HuH-7.5 (cell line): Measurements from ENCODE around the gene MCTP2.
"Not testable (repeated sequence)": the region's sequence is repeated elsewhere in the genome, so short reads cannot be mapped to it uniquely, and the experiment has no call there.

Source experiments
- DNase-seq: peaks from one replicate; pipeline ENCODE4 v3.0.0; 2011; ENCODE audit warnings: low spot score

Gene MCTP2

DNA sequence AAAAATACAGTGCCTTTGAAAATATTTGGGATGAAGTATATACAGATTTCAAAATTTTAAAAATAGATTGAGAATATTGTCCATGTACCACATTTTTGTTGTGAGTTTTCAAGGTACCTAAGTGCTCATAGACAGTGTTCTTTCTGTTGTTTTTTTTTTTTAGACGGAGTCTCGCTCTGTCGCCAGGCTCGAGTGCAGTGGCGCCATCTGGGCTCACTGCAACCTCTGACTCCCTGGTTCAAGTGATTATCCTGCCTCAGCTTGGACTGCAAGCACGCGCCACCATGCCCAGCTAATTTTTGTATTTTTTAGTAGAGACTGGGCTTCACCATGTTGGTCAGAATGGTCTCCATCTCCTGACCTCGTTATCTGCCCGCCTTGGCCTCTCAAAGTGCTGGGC, 223.9 kb downstream of the MCTP2 start:
- no peak for DNase-seq

DNA sequence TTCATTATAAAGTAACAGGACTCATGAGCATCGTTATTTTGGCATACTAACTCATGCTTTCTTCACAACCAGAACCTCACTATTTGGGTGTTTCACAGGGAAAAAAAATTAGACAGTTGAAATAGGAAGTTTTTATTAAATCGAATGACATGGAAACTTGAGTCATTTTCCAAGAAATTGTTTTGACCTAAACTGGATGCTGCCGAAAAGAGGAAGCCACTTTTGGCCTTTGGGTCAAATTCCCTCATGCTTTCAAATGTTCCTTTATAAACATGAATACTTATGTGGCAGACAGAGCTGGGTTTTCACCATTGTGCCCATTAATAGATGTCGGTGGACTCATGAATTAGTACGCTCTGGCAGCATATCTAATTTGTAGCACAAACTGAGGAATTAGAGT, 224.9 kb downstream of the MCTP2 start:
- no peak for DNase-seq

- DNase-seq: no peak
These were observed 226.3 kb downstream of the MCTP2 start for GRCh38 chr15:94457661-94458060.

DNA sequence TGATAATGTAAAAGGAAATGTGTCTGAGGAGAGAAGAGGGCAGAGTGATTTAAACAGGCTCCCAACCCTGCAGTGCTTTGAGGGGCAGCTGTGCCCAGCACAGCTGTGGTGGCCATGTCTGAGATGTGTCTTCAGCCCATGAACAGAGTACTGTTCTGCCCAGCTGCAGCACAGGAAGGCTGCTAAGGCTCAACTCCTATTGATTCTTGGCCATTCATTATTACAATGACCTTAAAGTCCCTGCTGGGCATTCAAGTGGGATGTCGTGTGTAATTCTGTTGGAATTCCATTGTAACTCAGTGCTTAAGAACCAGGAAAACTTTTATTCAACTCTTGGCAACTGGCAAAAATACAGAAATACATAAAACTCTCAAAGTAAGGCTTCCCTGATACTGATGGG, 229.3 kb downstream of the MCTP2 start:
- DNase-seq: no peak

GRCh38 chr15:94467034-94467433, 235.7 kb downstream of the MCTP2 start:
- DNase-seq: no peak

DNA sequence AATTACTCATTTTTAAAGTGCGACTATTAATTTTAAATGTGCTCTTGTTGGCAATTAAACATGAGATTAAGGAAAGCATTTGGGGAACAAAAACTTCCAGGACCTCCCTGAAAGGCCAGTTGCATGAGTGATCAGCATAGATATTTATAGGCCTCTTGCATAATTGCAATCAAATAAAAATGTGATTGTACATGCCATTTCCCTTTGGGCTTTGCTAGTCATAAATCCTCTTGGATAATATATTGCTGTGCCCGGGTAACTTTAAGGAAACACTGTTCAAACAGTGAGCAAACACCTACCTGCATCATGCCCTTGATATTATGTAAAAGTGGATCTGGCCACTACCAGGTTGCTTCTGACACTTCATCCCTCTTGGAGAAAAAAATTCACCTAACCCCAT, 239.1 kb downstream of the MCTP2 start:
- DNase-seq: no peak

GRCh38 chr15:94476686-94477085, 245.3 kb downstream of the MCTP2 start:
- DNase-seq: no peak

- no peak for DNase-seq
These were observed 246.7 kb downstream of the MCTP2 start for GRCh38 chr15:94477913-94478553.

GRCh38 chr15:94478763-94479162, 247.4 kb downstream of the MCTP2 start:
- DNase-seq: no peak

- no peak for DNase-seq
These were observed 249.0 kb downstream of the MCTP2 start for GRCh38 chr15:94480289-94480834.

DNA sequence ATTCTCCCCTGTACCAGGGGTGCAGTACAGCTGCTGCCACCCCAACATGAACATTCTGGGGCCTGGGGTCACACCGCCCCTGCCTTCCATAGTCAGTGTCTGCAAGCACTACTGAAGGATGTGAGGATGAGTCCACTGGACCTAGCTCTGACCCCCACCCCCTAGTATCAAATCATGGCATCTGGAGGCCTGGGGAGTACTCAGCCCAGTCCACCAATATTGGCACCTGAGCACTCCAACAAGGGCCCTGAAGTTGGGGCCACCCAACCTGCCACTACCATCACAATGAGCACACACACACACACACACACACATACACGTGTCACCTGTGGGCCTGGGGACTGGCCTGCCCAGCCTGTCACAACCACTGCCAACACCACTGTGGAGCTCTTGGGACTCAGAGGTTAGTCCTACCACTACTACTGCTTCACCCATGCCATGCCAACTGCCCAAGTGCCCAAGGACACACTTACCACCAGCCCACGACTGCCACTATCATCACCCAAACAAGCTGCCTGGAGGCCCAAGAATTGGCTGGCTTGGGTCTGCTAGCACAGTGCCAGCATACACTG, 253.9 kb downstream of the MCTP2 start:
- DNase-seq: no peak

DNA sequence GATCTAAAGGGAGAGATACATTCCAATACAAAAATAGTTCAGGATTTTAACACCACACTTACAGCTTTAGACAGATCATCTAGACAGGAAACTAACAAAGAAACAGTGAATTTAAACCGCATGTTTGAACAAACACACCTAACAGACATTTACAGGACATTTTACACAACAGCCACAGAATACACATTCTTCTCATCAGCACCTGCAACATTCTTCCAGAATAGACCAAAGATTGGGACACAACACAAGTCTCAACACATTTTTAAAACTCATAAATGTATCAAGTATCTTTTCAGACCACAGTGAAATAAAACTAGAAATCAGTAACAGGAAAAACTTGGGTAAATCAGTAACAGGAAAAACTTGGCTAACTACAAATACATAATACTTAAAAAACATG, 256.3 kb downstream of the MCTP2 start:
- DNase-seq: no peak

DNA sequence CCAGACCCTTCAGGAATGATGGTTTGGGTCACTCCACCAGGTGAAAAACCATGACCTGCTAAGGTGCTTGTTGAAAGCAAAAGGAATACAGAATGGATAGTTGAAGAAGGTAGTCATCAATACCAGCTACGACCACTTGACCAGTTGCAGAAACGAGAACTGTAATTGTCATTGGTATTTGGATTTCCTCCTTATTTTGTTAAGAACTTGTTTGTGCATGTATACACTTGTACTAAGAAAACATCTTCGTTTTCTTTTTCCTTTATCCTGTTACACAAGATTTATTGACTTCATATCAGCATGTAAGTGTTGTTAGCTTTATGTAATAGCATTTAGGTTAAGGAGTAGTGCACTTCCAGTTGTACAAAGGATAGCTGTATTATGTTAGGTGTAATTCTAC, 261.8 kb downstream of the MCTP2 start:
- DNase-seq: no peak

DNA sequence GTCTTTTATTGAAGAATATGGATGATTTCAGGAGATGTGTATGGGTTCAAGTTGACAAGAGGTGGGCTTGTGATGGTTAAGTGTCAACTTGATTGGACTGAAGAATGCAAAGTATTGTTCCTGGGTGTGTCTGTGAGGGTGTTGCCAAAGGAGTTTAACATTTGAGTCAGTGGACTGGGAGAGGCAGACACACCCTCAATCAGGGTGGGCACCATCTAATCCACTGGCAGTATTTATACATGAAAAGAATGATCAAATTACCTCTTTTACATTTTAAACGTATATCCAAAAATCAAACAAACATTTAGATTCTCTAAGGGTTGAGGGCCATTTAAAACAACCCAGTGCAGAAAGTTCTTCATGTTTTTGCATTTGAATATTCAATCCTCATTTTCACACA, 262.2 kb downstream of the MCTP2 start:
- DNase-seq: not testable (repeated sequence)

- DNase-seq: no peak
These were observed 263.4 kb downstream of the MCTP2 start for GRCh38 chr15:94494732-94495131.

- no peak for DNase-seq
These were observed 271.9 kb downstream of the MCTP2 start for GRCh38 chr15:94503293-94503692.

GRCh38 chr15:94509259-94509658, 277.9 kb downstream of the MCTP2 start:
- no peak for DNase-seq

GRCh38 chr15:94522125-94522524, 290.8 kb downstream of the MCTP2 start:
- DNase-seq: no peak

DNA sequence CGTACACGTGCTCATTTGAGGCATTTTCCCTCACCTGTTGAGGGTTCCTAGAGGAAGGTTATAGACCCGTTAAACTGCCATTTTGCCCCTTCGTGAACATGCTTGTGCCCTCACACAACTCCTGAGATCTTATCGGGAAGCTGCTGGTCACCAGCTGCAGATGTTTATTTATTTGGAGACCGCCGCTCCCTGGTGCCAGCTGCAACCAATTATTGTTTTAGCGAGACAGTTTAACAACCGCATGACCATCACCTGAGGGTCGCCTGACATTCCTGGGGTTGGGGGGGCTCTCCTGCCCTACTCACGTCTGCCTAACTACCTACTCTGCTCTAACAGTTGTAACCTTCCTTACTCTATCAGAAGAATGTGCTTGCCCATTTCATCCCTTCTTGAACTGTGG, 292.5 kb downstream of the MCTP2 start:
- no peak for DNase-seq

DNA sequence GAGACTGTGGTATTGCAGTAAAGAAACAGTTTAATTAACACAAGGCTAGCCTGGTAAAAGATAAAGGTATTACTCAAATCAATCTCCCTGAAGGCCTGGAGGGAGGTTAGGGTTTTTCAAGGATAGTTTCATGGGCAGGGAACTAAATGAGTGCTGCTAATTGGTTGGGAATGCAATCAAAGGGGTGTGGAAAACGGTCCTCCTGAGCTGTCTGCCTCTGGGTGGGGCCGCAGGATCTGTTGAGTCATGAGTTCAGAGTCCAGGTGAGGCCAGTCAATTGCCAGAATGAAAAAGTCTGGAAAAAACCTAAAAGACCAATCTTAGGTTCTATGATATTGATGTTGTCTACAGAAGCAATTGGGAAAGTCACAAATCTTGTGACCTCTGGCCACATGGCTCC, 293.2 kb downstream of the MCTP2 start:
- no peak for DNase-seq

DNA sequence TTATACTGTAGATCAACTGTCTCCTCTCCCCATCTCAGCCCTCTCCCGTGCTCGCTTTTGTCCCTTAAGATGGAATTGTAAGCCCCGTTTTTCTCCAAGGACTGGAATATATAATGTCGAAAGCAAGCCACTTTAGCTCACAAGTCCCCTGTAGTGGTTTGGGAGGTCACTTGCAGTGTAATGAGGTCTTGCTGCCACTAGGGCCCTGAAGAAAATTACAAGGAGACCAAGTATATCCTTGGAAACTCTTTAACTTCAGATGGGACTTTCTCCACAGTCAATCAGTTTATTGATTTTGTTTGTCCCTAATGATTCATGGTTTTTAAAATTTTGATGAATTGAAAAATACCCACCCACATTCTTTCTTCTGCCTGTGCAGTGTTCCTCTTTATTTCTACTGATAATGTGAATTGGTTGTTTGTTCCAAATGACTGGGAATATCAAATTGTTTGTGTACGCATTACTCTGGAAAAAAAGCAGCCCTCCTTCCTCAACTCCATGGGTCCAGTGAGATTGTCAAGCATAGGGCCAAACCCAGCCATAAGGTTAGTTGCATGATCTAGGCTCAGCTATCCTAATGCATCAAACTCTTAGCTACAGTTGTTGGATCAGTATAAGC, 294.8 kb downstream of the MCTP2 start:
- DNase-seq: no peak

DNA sequence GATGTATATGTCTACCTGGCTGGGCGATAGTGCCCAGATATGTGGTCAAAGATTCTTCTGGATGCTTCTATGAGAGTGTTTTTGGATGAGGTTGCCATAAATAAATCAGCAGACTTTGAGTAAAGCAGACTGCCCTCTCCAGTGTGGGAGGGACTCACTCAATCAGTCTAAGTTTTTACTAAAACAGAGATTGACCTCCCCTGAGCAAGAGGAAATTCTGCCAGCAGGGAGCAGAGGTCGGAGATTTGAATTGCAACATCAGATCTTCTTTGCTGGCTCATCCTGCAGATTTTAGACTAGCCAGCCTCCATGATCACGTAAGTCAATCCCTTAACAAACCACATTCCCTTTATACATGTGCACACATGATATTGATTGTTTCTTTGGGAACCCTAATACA, 300.9 kb downstream of the MCTP2 start:
- no peak for DNase-seq
